ENCODE results near the gene PRKCE.

Gene PRKCE

GRCh38 chr2:45833301-45833967, 182.0 kb downstream of the PRKCE start:
- DNase-seq, result no peak

- DNase-seq, result no peak
These were observed 182.5 kb downstream of the PRKCE start for GRCh38 chr2:45833968-45834344.

GRCh38 chr2:45834372-45834771, 182.9 kb downstream of the PRKCE start:
- DNase-seq, result no peak

GRCh38 chr2:45834858-45835257, 183.4 kb downstream of the PRKCE start:
- no peak for DNase-seq

- peak in 3 of 51 donors; percentile 8 to 23 (median 14) for DNase-seq
These were observed 184.8 kb downstream of the PRKCE start for GRCh38 chr2:45836316-45836715.

- DNase-seq, result no peak
These were observed 185.3 kb downstream of the PRKCE start for GRCh38 chr2:45836740-45837139.

- no peak for DNase-seq
These were observed 186.4 kb downstream of the PRKCE start for GRCh38 chr2:45837812-45838341.

GRCh38 chr2:45839508-45840251, 188.2 kb downstream of the PRKCE start:
- peak in 14 of 51 donors; percentile 5 to 47 (median 26) for DNase-seq

GRCh38 chr2:45840481-45840880, 189.0 kb downstream of the PRKCE start:
- DNase-seq, result no peak

GRCh38 chr2:45841752-45842407, 190.4 kb downstream of the PRKCE start:
- no peak for DNase-seq

GRCh38 chr2:45843136-45843535, 191.7 kb downstream of the PRKCE start:
- no peak for DNase-seq

GRCh38 chr2:45844796-45845457, 193.5 kb downstream of the PRKCE start:
- no peak for DNase-seq

GRCh38 chr2:45845566-45845965, 194.1 kb downstream of the PRKCE start:
- no peak for DNase-seq

- DNase-seq, result no peak
These were observed 198.2 kb downstream of the PRKCE start for GRCh38 chr2:45849491-45850283.

GRCh38 chr2:45850558-45850957, 199.1 kb downstream of the PRKCE start:
- no peak for DNase-seq

GRCh38 chr2:45851111-45851510, 199.6 kb downstream of the PRKCE start:
- DNase-seq, result no peak

- DNase-seq, result no peak
These were observed 200.3 kb downstream of the PRKCE start for GRCh38 chr2:45851576-45852304.

- no peak for DNase-seq
These were observed 201.1 kb downstream of the PRKCE start for GRCh38 chr2:45852450-45853150.

GRCh38 chr2:45855374-45855773, 203.9 kb downstream of the PRKCE start:
- DNase-seq, result no peak
